HG03159 (cell line): ENCODE measurements around the gene SLC25A11.
"Not testable (repeated sequence)": the region's sequence is repeated elsewhere in the genome, so short reads cannot be mapped to it uniquely, and the experiment has no call there.

Experiments used
- ATAC-seq: cut with Tn5 transposase; IDR thresholded peaks from one replicate; pipeline ENCODE4 v1.9.1; 2021; ENCODE audit warnings: mild to moderate bottlenecking, moderate library complexity; ENCODE audit not compliant: unreplicated experiment

The SLC25A11 gene

GRCh38 chr17:4945176-4945943 lies 5.5 kb upstream of the SLC25A11 start:
- ATAC-seq, result no peak

DNA sequence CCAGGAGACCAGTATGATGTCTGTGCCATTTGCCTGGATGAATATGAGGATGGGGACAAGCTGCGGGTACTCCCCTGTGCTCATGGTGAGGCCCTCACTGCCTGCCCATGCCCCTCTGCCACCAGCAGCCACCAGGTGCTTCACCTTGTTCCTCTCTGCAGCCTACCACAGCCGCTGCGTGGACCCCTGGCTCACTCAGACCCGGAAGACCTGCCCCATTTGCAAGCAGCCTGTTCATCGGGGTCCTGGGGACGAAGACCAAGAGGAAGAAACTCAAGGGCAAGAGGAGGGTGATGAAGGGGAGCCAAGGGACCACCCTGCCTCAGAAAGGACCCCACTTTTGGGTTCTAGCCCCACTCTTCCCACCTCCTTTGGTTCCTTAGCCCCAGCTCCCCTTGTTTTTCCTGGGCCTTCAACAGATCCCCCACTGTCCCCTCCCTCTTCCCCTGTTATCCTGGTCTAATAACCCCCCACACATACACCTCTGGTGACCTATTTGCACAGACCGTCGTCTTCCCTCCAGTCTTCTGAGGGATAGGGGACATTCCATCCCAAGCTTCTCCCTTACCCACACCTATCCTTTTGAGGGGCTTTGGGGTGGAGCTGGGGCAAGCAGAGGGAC lies 4.8 kb upstream of the SLC25A11 start:
- ATAC-seq, result no peak

GRCh38 chr17:4944163-4944553 lies 4.3 kb upstream of the SLC25A11 start:
- ATAC-seq, result no peak

- ATAC-seq, result no peak
These were observed 3.1 kb upstream of the SLC25A11 start for GRCh38 chr17:4942760-4943508.

DNA sequence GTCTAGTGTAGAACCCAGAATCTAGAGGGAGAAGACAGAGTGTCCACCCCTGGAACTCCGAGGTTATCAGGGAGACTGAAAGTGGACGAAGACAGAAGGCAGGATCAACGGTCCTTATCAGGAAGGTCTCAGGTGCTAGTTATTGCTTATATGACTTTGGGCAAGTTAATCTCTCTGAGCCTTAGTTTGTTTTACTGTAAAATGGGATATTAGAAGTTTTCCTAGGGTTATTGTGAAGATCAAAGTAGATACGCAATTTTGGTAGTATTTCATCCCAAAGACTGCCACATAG lies 1.4 kb upstream of the SLC25A11 start:
- no peak for ATAC-seq

DNA sequence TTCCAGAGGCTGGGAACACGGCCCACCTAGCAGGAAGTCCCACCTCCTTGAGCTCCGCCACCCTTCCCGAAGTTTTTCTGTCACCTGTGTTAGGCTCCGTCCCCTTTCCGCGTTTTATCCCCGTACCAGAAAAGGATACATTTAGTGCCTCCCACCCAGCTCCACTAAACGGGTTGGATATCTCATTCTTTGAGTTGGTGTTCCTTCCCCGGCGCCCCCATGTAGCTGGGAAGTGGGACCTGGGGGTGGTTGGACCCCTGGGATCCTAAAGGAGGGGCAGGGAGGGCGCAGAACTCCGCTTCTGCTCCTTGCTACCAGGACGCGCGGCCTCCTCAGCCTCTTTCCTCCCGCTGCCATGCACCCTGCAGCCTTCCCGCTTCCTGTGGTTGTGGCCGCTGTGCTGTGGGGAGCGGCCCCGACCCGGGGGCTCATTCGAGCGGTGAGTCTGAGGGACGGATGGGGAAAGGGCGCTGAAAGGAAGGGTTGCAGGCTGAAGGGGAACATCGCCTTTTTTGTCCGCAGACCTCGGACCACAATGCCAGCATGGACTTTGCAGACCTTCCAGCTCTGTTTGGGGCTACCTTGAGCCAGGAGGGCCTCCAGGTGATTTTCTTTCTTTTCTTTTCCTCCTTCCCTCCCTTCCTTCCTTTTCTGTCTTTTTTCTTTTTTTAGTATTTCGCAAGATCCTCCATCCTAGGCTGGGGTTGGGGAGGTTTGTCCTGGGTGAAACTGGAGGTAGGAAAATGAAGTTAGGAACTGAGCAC lies 891 bp upstream of the SLC25A11 start:
- no peak for ATAC-seq

- ATAC-seq, result no peak
These were observed 375 bp downstream of the SLC25A11 start for GRCh38 chr17:4939546-4939795.

- no peak for ATAC-seq
These were observed 929 bp downstream of the SLC25A11 start for GRCh38 chr17:4938688-4939545.

DNA sequence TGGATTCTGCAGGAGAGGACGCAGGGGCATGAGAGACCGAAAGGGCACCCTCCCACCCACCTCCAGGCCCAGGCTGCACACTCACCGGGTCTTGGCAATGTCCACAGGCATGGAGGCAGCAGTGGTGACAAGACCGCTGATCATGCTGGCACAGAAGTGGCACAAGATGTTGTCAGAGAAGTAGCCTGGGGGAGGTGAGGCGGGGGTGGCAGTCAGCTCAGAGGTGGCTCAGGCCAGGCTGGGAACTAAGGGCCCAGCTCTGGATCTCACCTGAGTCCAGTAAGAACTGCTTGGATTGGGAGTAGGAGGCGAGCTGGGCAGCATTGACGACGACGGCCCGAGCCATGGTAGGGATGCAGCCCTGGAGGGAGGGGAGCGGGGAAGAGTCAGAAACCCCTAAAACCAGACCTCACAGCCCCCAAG lies 1.8 kb downstream of the SLC25A11 start:
- no peak for ATAC-seq

DNA sequence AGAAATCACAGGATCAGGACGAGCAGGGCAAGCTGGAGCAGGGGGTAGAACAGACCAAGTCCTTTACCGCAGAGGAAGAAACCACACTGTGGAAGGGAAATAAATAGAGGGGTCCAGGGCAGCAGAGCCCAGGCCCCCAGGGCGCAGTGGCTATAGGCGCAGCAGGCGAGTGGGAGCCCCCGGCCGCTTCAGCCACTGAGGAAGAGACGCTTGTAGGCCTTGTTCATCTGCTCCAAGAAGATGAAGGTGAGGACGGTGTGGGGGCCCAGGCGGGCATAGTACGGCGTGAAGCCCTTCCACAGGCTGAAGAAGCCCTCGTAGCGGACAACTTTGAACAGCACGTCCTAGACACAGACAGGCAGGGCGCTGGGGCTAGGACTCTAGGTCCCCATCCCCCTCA lies 2.3 kb downstream of the SLC25A11 start:
- no peak for ATAC-seq

- no peak for ATAC-seq
These were observed 3.4 kb downstream of the SLC25A11 start for GRCh38 chr17:4936436-4936835.

DNA sequence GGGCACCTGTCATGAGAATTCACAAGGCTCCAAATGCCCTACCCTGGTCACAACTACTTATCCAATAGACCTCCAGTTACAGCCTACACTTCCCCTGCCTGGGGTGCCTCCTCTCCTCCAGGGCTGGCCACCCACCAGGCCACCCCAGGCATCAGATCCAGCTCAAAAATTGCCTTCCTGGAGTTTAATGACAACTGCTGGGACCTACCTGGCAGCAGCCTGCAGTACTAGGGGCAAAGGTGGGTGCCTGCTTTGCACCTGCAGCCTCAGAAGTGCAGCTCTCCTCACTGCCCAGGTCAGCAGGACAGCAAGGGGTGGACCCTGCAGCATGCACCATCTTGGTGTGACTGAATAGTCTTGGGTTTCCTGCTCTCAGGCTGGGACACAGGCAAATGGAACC lies 4.2 kb downstream of the SLC25A11 start:
- no peak for ATAC-seq

DNA sequence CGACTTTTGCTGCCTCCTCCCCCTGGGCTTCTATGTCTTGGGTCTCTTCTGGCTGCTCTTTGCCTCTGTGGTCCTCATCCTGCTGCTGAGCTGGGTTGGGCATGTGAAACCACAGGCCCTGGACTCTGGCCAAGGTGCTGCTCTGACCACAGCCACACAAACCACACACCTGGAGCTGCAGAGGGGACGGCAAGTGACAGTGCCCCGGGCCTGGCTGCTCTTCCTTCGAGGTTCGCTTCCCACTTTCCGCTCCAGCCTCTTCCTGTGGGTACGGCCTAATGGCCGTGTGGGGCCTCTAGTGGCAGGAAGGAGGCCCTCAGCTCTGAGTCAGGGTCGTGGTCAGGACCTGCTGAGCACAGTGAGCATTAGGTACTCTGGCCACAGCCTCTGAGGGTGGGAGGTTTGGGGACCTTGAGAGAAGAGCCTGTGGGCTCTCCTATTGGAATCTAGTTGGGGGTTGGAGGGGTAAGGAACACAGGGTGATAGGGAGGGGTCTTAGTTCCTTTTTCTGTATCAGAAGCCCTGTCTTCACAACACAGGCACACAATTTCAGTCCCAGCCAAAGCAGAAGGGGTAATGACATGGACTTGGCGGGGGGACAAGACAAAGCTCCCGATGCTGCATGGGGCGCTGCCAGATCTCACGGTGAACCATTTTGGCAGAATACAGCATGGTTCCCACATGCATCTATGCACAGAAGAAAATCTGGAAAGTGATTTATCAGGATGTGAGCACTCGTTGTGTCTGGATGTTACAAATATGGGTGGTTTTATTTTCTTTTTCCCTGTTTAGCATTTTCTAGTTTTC lies 5.5 kb downstream of the SLC25A11 start:
- ATAC-seq, result no peak

DNA sequence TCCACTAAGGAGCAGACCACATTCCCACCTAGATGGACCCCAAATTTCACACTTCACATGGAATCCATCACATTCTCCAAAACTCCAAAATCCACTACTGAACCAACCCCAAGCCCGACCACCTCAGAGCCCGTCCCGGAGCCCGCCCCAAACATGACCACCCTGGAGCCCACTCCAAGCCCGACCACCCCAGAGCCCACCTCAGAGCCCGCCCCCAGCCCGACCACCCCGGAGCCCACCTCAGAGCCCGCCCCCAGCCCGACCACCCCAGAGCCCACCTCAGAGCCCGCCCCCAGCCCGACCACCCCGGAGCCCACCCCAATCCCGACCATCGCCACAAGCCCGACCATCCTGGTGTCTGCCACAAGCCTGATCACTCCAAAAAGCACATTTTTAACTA lies 6.2 kb downstream of the SLC25A11 start:
- ATAC-seq, result no peak

GRCh38 chr17:4932756-4933155 lies 7.1 kb downstream of the SLC25A11 start:
- ATAC-seq, result no peak

GRCh38 chr17:4931963-4932362 lies 7.9 kb downstream of the SLC25A11 start, which contains the start of gene GP1BA:
Gene GP1BA (plus strand): TSS chr17:4932277. CDS start chr17:4932605, 328 bp downstream.
- no peak for ATAC-seq

DNA sequence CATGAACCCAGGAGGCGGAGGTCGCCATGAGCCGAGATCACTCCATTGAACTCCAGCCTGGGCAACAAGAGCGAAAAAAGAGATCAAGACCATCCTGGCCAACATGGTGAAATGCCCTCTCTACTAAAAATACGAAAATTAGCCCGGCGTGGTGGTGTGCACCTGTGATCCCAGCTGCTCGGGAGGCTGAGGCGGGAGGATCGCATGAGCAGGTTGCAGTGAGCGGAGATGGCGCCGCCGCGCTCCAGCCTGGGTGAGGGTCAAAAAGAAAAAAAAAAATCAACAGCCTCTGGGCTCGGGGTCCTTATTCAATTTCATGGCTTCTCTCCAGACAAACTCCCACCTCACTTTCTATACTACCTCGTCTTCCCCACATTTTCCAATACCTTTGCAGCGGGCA lies 11.0 kb downstream of the SLC25A11 start:
- no peak for ATAC-seq

GRCh38 chr17:4926577-4927335 lies 13.1 kb downstream of the SLC25A11 start:
- ATAC-seq, result not testable (repeated sequence)

DNA sequence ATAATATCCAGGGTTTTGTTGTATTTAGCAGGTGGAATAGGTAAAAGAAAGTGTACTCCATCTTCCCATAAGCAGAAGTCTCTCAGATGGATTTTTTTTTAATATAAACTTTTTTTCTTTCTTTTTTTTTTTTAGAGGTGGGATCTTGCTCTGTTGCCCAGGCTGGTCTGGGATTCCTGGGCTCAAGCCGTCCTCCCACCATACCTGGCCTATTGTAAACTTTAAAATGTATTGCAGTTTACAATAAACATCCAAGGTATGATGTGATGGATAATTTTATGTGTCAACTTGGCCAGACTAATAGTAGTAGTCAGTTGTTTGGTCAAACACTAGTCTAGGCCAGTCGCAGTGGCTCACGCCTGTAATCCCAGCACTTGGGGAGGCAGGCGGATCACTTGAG lies 18.5 kb downstream of the SLC25A11 start:
- ATAC-seq, result no peak
